Ishikawa (cell line): ENCODE measurements around the gene LSMEM2.

Experiments used
- CEBPB ChIP-seq: IDR thresholded peaks from 2 replicates; pipeline ENCODE4 v1.6.1; 2012
- CREB1 ChIP-seq: IDR thresholded peaks from 2 replicates; pipeline ENCODE4 v1.6.1; 2012; ENCODE audit warnings: low read depth
- EGR1 ChIP-seq: IDR thresholded peaks from 2 replicates; pipeline ENCODE4 v1.6.1; 2012
- EP300 ChIP-seq: IDR thresholded peaks from 2 replicates; pipeline ENCODE4 v1.6.1; 2012; ENCODE audit warnings: borderline replicate concordance
- FOXM1 ChIP-seq: IDR thresholded peaks from 2 replicates; pipeline ENCODE4 v1.6.1; 2012; ENCODE audit warnings: low read depth, borderline replicate concordance
- TAF1 ChIP-seq: IDR thresholded peaks from 2 replicates; pipeline ENCODE4 v1.6.1; 2012; ENCODE audit warnings: low read depth, mild to moderate bottlenecking
- TCF12 ChIP-seq: IDR thresholded peaks from 2 replicates; pipeline ENCODE4 v1.6.1; 2012; ENCODE audit warnings: low read depth
- TEAD4 ChIP-seq: IDR thresholded peaks from 2 replicates; pipeline ENCODE4 v1.6.1; 2012
- YY1 ChIP-seq: IDR thresholded peaks from 2 replicates; pipeline ENCODE4 v1.6.1; 2012; ENCODE audit warnings: low read depth
- ZBTB7A ChIP-seq: IDR thresholded peaks from 2 replicates; pipeline ENCODE4 v1.6.1; 2012; ENCODE audit warnings: low read depth

DNA sequence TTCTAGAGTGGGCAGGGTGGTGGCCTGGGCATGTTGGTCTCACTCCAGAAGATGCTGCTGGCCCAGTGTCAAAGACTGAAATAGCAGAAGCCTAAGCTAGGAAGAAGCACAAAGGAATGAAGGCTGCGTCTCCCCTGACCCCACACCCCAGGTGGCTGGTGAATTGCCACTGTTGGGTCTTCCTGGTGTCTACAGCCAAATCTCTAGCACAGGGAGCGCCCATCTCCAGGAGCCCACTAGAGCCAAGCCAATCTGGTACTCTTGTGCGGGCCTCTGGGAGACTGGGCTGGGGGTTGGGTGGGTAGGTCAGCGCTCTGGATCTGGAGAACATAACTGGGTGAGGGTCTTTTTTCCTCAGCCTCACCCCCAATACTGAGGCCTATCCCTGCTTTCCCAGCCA is 48.2 kb downstream of the LSMEM2 start:
- TF ChIP-seq ZBTB7A, result no peak
- no peak for TF ChIP-seq YY1
- TF ChIP-seq CEBPB, result no peak
- TF ChIP-seq CREB1, result no peak
- no peak for TF ChIP-seq TAF1
- no peak for TF ChIP-seq TEAD4
- no peak for TF ChIP-seq EP300
- TF ChIP-seq EGR1, result no peak
- TF ChIP-seq FOXM1, result no peak
- no peak for TF ChIP-seq TCF12
